Measurements from ENCODE around the gene POLD4.

- TF ChIP-seq CTCF (IDR thresholded peaks at IDR 0.05) (peak in 3 of 6 experiments; percentile 3 to 13 (median 13)), POLR2A (IDR thresholded peaks at IDR 0.05) (peak in 3 of 4 donors; percentile 86 to 97 (median 90)), POLR2AphosphoS5 (IDR thresholded peaks at IDR 0.05) (peak; percentile 94 to 95)
These were observed at the start of gene POLD4 for GRCh38 chr11:67353317-67354074.

Data from upper lobe of left lung (tissue), 4 donors.